Lower leg skin (tissue), 4 donors: ENCODE results near the gene GTPBP6. TPM values are rescaled to one million over a fixed set of nuclear protein-coding genes. Genes with fewer than 3 reads are reported as not detected.

ENCODE experiments used
- DNase-seq, 2 donors: peaks; one replicate each; pipeline ENCODE4 v3.0.0-alpha.2; 2019; ENCODE audit warnings: low spot score in 2 of 2
- H3K4me3 ChIP-seq: fragments of 200-600 bp; sonication (generic); 2 replicates; pipeline ENCODE4 v1.5.1; 2017; ENCODE audit warnings: mild to moderate bottlenecking, low read depth; ENCODE audit not compliant: poor library complexity, severe bottlenecking
- CTCF ChIP-seq, 3 donors: fragments of 450-650 bp; IDR thresholded peaks; one replicate each; pipeline ENCODE4 v1.5.1; 2016; ENCODE audit warnings: antibody characterized with exemption in 3 of 3, mild to moderate bottlenecking in 3 of 3, moderate library complexity in 2 of 3
- POLR2A ChIP-seq, 2 donors: fragments of 450-650 bp; IDR thresholded peaks; one replicate each; pipeline ENCODE4 v1.6.1; 2016 to 2017; ENCODE audit warnings: antibody characterized with exemption in 2 of 2, mild to moderate bottlenecking in 1 of 2, moderate library complexity in 1 of 2
- WGBS, 2 donors: methylation state at CpG; one replicate each; pipeline ENCODE4 v1.1.5; 2018; 5-methylcytosine and 5-hydroxymethylcytosine counted together
- intact Hi-C: fragments of 100-400 bp; cut with DNase I; formaldehyde crosslinking; loops from one replicate; pipeline ENCODE4 v1.15.0; 2023; ENCODE audit warnings: low total_unique reads
- total RNA-seq, 4 donors: library from RNA; depleted of rRNA; stranded (reverse); fragments of >200 nt; gene quantifications; one replicate each; pipeline ENCODE4 v1.1.0, GENCODE V29; 2016

GTPBP6 gene
- total RNA-seq, 4 donors from 2014 or later = 35.9 to 53.4 (median 48.2) TPM

- TF ChIP-seq POLR2A (IDR thresholded peaks at IDR 0.05) = no peak
- TF ChIP-seq CTCF (IDR thresholded peaks at IDR 0.05) = no peak
- 95 to 100% methylated on average over 20 to 34 of the region's 36 CpGs for WGBS, 2 donors
- no peak overlapping the region for H3K4me3 ChIP-seq
- peak in 1 of 2 donors; percentile 80 for DNase-seq
- intact Hi-C loops = no loop called here
Measured at GRCh38 chrX:341541-342101, 23.0 kb upstream of the GTPBP6 start.

- intact Hi-C loops = no loop called here
- TF ChIP-seq POLR2A (IDR thresholded peaks at IDR 0.05) (no peak), CTCF (IDR thresholded peaks at IDR 0.05) (no peak)
- WGBS, 2 donors = 94 to 98% methylated on average over 34 to 37 of the region's 52 CpGs
- H3K4me3 ChIP-seq = no peak overlapping the region
- peak in 1 of 2 donors; percentile 78 for DNase-seq
Measured at GRCh38 chrX:340641-341423, 22.2 kb upstream of the GTPBP6 start.

- intact Hi-C loops = no loop called here
- no peak for DNase-seq
- TF ChIP-seq CTCF (IDR thresholded peaks at IDR 0.05) = no peak
- TF ChIP-seq POLR2A (IDR thresholded peaks at IDR 0.05) = no peak
- WGBS, 2 donors = 90 to 94% methylated on average over 12 to 21 of the region's 24 CpGs
- no peak overlapping the region for H3K4me3 ChIP-seq
Measured at GRCh38 chrX:340121-340520, 21.5 kb upstream of the GTPBP6 start.

- TF ChIP-seq POLR2A (IDR thresholded peaks at IDR 0.05) = no peak
- TF ChIP-seq CTCF (IDR thresholded peaks at IDR 0.05) = no peak
- H3K4me3 ChIP-seq = no peak overlapping the region
- DNase-seq = no peak
- intact Hi-C loops = no loop called here
- 95% methylated on average over 36 to 41 of the region's 44 CpGs for WGBS, 2 donors
Measured at GRCh38 chrX:338836-339400, 20.3 kb upstream of the GTPBP6 start.

GRCh38 chrX:338281-338835 lies 19.8 kb upstream of the GTPBP6 start:
- TF ChIP-seq POLR2A (IDR thresholded peaks at IDR 0.05) = no peak
- TF ChIP-seq CTCF (IDR thresholded peaks at IDR 0.05) = no peak
- 91 to 93% methylated on average over 52 to 53 of the region's 53 CpGs for WGBS, 2 donors
- no peak overlapping the region for H3K4me3 ChIP-seq
- intact Hi-C loops = no loop called here
- DNase-seq = no peak
